ENCODE measurements around the gene PSRC1. TPM values are rescaled to one million over a fixed set of nuclear protein-coding genes. Genes with fewer than 3 reads are reported as not detected.

PSRC1 gene
- total and polyA plus RNA-seq, 2 donors from 2014 or later, result 3.5 to 4.2 TPM

DNA sequence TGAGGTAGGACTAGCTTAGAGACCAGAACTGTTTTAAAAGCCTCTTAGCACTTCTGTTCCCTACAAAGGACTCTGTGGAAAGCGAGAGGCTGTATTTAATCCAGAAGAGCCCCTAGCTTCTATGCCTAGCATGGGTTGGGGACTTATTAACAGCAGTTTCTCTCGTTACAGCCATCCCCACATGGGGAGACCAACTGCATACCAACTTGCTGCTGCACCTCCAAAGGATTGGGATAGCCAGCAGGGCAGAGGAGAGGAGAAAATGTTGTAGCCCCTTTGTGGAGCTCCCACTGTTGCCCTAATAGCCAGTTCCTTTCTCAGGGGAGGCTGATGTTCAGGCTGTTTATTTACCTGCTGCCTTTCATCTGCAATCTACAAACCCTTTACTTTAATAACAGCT lies 44.6 kb downstream of the PSRC1 start:
- TF ChIP-seq, protein P1, sequence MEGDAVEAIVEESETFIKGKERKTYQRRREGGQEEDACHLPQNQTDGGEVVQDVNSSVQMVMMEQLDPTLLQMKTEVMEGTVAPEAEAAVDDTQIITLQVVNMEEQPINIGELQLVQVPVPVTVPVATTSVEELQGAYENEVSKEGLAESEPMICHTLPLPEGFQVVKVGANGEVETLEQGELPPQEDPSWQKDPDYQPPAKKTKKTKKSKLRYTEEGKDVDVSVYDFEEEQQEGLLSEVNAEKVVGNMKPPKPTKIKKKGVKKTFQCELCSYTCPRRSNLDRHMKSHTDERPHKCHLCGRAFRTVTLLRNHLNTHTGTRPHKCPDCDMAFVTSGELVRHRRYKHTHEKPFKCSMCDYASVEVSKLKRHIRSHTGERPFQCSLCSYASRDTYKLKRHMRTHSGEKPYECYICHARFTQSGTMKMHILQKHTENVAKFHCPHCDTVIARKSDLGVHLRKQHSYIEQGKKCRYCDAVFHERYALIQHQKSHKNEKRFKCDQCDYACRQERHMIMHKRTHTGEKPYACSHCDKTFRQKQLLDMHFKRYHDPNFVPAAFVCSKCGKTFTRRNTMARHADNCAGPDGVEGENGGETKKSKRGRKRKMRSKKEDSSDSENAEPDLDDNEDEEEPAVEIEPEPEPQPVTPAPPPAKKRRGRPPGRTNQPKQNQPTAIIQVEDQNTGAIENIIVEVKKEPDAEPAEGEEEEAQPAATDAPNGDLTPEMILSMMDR (IDR thresholded peaks at IDR 0.05; ENCODE audit: borderline replicate concordance, extremely low read depth, insufficient read depth), result no peak
- Histone ChIP-seq H3K9me3 (ENCODE audit: control insufficient read depth in 2 of 3, insufficient read depth in 1 of 3, low read length in 3 of 3) (no peaks in the 10 kb centered on the region), H3K27ac (ENCODE audit: low read depth in 2 of 2, low read length in 2 of 2) (no peak overlapping the region), H3K4me3 (ENCODE audit: low read length in 3 of 3) (no peak overlapping the region), H3K36me3 (ENCODE audit: control insufficient read depth in 2 of 3, insufficient read depth in 3 of 3, low read length in 3 of 3) (peaks cover 2 to 42% (median 39%) of the 10 kb centered on the region in 3 donors), H3K27me3 (ENCODE audit: control insufficient read depth, insufficient read depth, low read length) (no peaks in the 10 kb centered on the region), H3K4me1 (ENCODE audit: control insufficient read depth in 2 of 3, insufficient read depth in 2 of 3, low read depth in 1 of 3, low read length in 3 of 3) (peaks cover 0 to 8% (median 0%) of the 10 kb centered on the region in 3 donors), H3K9ac (ENCODE audit: low read length in 3 of 3) (no peak overlapping the region)
- no peak for FAIRE-seq
- intact Hi-C loops (cut with DNase I), result no loop called here
- no peak for DNase-seq

DNA sequence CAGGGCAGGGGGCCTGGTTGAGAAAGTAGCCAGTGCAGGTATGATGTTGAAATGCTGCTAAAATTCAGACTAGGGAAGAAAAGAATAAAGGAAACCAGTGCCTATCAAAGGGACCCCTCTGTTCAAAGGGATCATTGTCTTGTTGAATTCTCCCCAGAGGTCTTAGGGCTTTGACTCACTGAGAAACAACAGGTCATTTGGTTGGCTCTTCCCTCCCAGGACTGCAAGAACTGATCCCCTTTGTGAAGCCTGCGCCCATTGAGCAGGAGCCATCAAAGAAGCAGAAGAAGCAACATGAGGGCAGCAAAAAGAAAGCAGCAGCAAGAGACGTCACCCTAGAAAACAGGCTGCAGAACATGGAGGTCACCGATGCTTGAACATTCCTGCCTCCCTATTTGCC lies 45.4 kb downstream of the PSRC1 start:
- no peak overlapping the region for H3K27ac ChIP-seq (ENCODE audit: low read depth in 2 of 2, low read length in 2 of 2)
- DNase-seq (no peak), FAIRE-seq (no peak)
- no peaks in the 10 kb centered on the region for H3K9me3 ChIP-seq (ENCODE audit: control insufficient read depth in 2 of 3, insufficient read depth in 1 of 3, low read length in 3 of 3)
- H3K36me3 ChIP-seq (ENCODE audit: control insufficient read depth in 2 of 3, insufficient read depth in 3 of 3, low read length in 3 of 3), result peaks cover 2 to 45% (median 40%) of the 10 kb centered on the region in 3 donors
- intact Hi-C loops (cut with DNase I), result no loop called here
- H3K27me3 ChIP-seq (ENCODE audit: control insufficient read depth, insufficient read depth, low read length), result no peaks in the 10 kb centered on the region
- H3K4me1 ChIP-seq (ENCODE audit: control insufficient read depth in 2 of 3, insufficient read depth in 2 of 3, low read depth in 1 of 3, low read length in 3 of 3), result peaks cover 0 to 8% (median 0%) of the 10 kb centered on the region in 3 donors
- H3K4me3 ChIP-seq (ENCODE audit: low read length in 3 of 3), result no peak overlapping the region
- TF ChIP-seq, protein P1 (IDR thresholded peaks at IDR 0.05; ENCODE audit: borderline replicate concordance, extremely low read depth, insufficient read depth), result no peak
- H3K9ac ChIP-seq (ENCODE audit: low read length in 3 of 3), result no peak overlapping the region

DNA sequence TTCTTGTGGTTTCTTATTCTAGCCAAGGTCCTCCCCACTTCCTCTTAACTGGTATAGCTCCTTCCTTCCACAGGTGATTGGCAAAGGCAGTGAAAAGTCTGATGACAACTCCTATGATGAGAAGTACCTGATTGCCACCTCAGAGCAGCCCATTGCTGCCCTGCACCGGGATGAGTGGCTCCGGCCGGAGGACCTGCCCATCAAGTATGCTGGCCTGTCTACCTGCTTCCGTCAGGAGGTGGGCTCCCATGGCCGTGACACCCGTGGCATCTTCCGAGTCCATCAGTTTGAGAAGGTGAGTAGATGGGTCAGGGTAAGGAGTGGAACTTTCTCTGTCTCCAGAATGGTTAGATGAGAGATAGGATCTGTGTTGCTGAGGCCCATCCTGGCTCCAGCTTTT lies 47.8 kb downstream of the PSRC1 start:
- no peak for DNase-seq
- FAIRE-seq, result no peak
- H3K27me3 ChIP-seq (ENCODE audit: control insufficient read depth, insufficient read depth, low read length), result no peaks in the 10 kb centered on the region
- H3K27ac ChIP-seq (ENCODE audit: low read depth in 2 of 2, low read length in 2 of 2), result no peak overlapping the region
- peaks cover 2 to 59% (median 58%) of the 10 kb centered on the region in 3 donors for H3K36me3 ChIP-seq (ENCODE audit: control insufficient read depth in 2 of 3, insufficient read depth in 3 of 3, low read length in 3 of 3)
- no peak overlapping the region for H3K4me3 ChIP-seq (ENCODE audit: low read length in 3 of 3)
- no peaks in the 10 kb centered on the region for H3K9me3 ChIP-seq (ENCODE audit: control insufficient read depth in 2 of 3, insufficient read depth in 1 of 3, low read length in 3 of 3)
- no peaks in the 10 kb centered on the region for H3K4me1 ChIP-seq (ENCODE audit: control insufficient read depth in 2 of 3, insufficient read depth in 2 of 3, low read depth in 1 of 3, low read length in 3 of 3)
- H3K9ac ChIP-seq (ENCODE audit: low read length in 3 of 3), result no peak overlapping the region
- intact Hi-C loops (cut with DNase I), result no loop called here
- TF ChIP-seq, protein P1 (IDR thresholded peaks at IDR 0.05; ENCODE audit: borderline replicate concordance, extremely low read depth, insufficient read depth), result no peak

DNA sequence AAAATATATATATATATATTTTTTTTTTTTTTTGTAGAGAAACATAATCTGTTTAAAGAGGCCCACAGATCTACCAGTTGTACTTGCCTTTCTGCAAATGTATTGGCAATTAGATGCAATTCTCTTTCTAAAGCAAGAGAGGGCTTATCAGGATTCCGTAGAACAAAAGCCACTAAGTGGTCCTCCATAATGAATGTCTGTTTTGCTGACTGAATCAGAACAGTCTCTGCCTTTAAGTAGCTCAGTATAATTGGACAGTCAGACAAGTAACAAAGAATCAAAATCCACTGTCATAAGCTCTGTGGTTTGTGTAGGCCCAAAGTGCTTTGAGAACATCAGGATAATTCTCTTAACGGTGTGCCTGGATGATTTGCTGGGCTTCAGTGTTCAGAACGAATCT lies 51.9 kb downstream of the PSRC1 start:
- no peak overlapping the region for H3K27ac ChIP-seq (ENCODE audit: low read depth in 2 of 2, low read length in 2 of 2)
- H3K9me3 ChIP-seq (ENCODE audit: control insufficient read depth in 2 of 3, insufficient read depth in 1 of 3, low read length in 3 of 3), result no peaks in the 10 kb centered on the region
- H3K9ac ChIP-seq (ENCODE audit: low read length in 3 of 3), result no peak overlapping the region
- intact Hi-C loops (cut with DNase I), result no loop called here
- FAIRE-seq (no peak), DNase-seq (no peak)
- TF ChIP-seq, protein P1 (IDR thresholded peaks at IDR 0.05; ENCODE audit: borderline replicate concordance, extremely low read depth, insufficient read depth), result no peak
- H3K36me3 ChIP-seq (ENCODE audit: control insufficient read depth in 2 of 3, insufficient read depth in 3 of 3, low read length in 3 of 3), result peaks cover 6 to 56% (median 45%) of the 10 kb centered on the region in 3 donors
- no peak overlapping the region for H3K4me3 ChIP-seq (ENCODE audit: low read length in 3 of 3)
- H3K4me1 ChIP-seq (ENCODE audit: control insufficient read depth in 2 of 3, insufficient read depth in 2 of 3, low read depth in 1 of 3, low read length in 3 of 3), result no peaks in the 10 kb centered on the region
- no peaks in the 10 kb centered on the region for H3K27me3 ChIP-seq (ENCODE audit: control insufficient read depth, insufficient read depth, low read length)
